Progenitor cell of endocrine pancreas (in vitro differentiated cells): ENCODE measurements around the gene MPRIP. TPM values are rescaled to one million over a fixed set of nuclear protein-coding genes. Genes with fewer than 3 reads are reported as not detected.

Source experiments
- DNase-seq: peaks from one replicate; pipeline ENCODE4 v3.0.0; 2021; ENCODE audit warnings: low spot score; ENCODE audit not compliant: unreplicated experiment
- H3K27ac Mint-ChIP-seq: 2 replicates; pipeline ENCODE4 v1.8.0; 2021; ENCODE audit warnings: mild to moderate bottlenecking, moderate library complexity, mixed read lengths
- H3K27me3 Mint-ChIP-seq: 2 replicates; pipeline ENCODE4 v1.8.0; 2021; ENCODE audit warnings: mixed read lengths
- H3K36me3 Mint-ChIP-seq: 2 replicates; pipeline ENCODE4 v1.8.0; 2022; ENCODE audit warnings: mixed read lengths; ENCODE audit not compliant: insufficient read depth
- H3K4me1 Mint-ChIP-seq: 2 replicates; pipeline ENCODE4 v1.8.0; 2021; ENCODE audit warnings: low read depth, mixed read lengths
- H3K4me3 Mint-ChIP-seq: 2 replicates; pipeline ENCODE4 v1.8.0; 2021; ENCODE audit warnings: low read depth, mild to moderate bottlenecking, moderate library complexity, mixed read lengths
- H3K9me3 Mint-ChIP-seq: 2 replicates; pipeline ENCODE4 v1.8.0; 2021; ENCODE audit warnings: low read depth, mixed read lengths
- CTCF ChIP-seq: fragments of 200-600 bp; sonication (generic); IDR thresholded peaks from one replicate; pipeline ENCODE4 v1.5.0; 2021; ENCODE audit warnings: antibody characterized with exemption, mild to moderate bottlenecking; ENCODE audit not compliant: unreplicated experiment
- total RNA-seq: library from RNA; stranded (reverse); gene quantifications from 2 replicates; pipeline ENCODE4 v1.2.1, GENCODE V29; 2021

The MPRIP gene
- total RNA-seq, 1 donor from 2014 or later = 195 TPM

- H3K4me3 Mint-ChIP-seq = no peak overlapping the region
- H3K36me3 Mint-ChIP-seq = no peaks in the 10 kb centered on the region
- no peaks in the 10 kb centered on the region for H3K27me3 Mint-ChIP-seq
- peaks cover 9% of the 10 kb centered on the region for H3K4me1 Mint-ChIP-seq
- no peak for TF ChIP-seq CTCF
- no peaks in the 10 kb centered on the region for H3K9me3 Mint-ChIP-seq
- H3K27ac Mint-ChIP-seq = no peak overlapping the region
- DNase-seq = no peak
Observed at GRCh38 chr17:17057057-17057551, 14.8 kb downstream of the MPRIP start.

GRCh38 chr17:17058304-17058703, 16.0 kb downstream of the MPRIP start:
- TF ChIP-seq CTCF = no peak
- Mint-ChIP-seq H3K27ac (no peak overlapping the region), H3K36me3 (no peaks in the 10 kb centered on the region), H3K9me3 (no peaks in the 10 kb centered on the region), H3K4me3 (no peak overlapping the region), H3K27me3 (no peaks in the 10 kb centered on the region), H3K4me1 (peaks cover 2% of the 10 kb centered on the region)
- DNase-seq = no peak

- no peak for DNase-seq
Observed at GRCh38 chr17:17059301-17059890, 17.1 kb downstream of the MPRIP start.

GRCh38 chr17:17060001-17060922, 18.0 kb downstream of the MPRIP start:
- H3K27ac Mint-ChIP-seq = no peak overlapping the region
- H3K27me3 Mint-ChIP-seq = no peaks in the 10 kb centered on the region
- DNase-seq = no peak
- H3K36me3 Mint-ChIP-seq = no peaks in the 10 kb centered on the region
- no peak for TF ChIP-seq CTCF
- H3K4me3 Mint-ChIP-seq = no peak overlapping the region
- peaks cover 2% of the 10 kb centered on the region for H3K4me1 Mint-ChIP-seq
- no peaks in the 10 kb centered on the region for H3K9me3 Mint-ChIP-seq

More at GRCh38 chr17:17059301-17059890, 17.1 kb downstream of the MPRIP start:
- Mint-ChIP-seq H3K4me1 (peaks cover 2% of the 10 kb centered on the region), H3K4me3 (no peak overlapping the region), H3K36me3 (no peaks in the 10 kb centered on the region), H3K27ac (no peak overlapping the region), H3K27me3 (no peaks in the 10 kb centered on the region), H3K9me3 (no peaks in the 10 kb centered on the region)
- no peak for TF ChIP-seq CTCF

- Mint-ChIP-seq H3K9me3 (no peaks in the 10 kb centered on the region), H3K36me3 (no peaks in the 10 kb centered on the region), H3K4me3 (no peak overlapping the region), H3K4me1 (peaks cover 2% of the 10 kb centered on the region), H3K27ac (no peak overlapping the region), H3K27me3 (no peaks in the 10 kb centered on the region)
- no peak for TF ChIP-seq CTCF
- DNase-seq = no peak
Observed at GRCh38 chr17:17060930-17061329, 18.7 kb downstream of the MPRIP start.
